SW480 (cell line): ENCODE results near the gene TSHB.
"Not testable (repeated sequence)": the region's sequence is repeated elsewhere in the genome, so short reads cannot be mapped to it uniquely, and the experiment has no call there.

Source experiments
- DNase-seq: peaks from one replicate; pipeline ENCODE4 v3.0.0-alpha.2; 2016; ENCODE audit warnings: low spot score

The TSHB gene

DNA sequence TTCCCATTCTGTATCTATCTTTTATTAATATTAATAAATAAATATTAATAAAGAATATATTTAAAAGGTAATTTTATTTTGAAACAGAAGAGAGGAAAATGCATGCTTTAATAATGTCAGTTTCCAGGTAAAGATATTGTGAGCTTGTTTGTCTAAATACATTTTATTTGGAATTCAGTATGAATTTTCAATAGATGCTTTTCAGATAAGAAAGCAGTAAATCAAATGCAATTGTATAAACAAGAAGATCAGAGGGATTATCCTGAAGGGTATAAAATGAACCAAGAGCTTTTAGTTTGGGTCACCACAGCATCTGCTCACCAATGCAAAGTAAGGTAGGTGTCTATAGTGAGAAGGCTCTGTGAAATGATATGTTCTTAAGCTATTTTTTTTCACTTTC is at the start of gene TSHB:
Gene TSHB, plus strand, starts transcription at position 301 of the 400 bp plus-strand sequence. CDS start 3,537 bp downstream, outside the sequence.
- no peak for DNase-seq

GRCh38 chr1:114982251-114982650 is 47.4 kb upstream of the TSHB start:
- no peak for DNase-seq

DNA sequence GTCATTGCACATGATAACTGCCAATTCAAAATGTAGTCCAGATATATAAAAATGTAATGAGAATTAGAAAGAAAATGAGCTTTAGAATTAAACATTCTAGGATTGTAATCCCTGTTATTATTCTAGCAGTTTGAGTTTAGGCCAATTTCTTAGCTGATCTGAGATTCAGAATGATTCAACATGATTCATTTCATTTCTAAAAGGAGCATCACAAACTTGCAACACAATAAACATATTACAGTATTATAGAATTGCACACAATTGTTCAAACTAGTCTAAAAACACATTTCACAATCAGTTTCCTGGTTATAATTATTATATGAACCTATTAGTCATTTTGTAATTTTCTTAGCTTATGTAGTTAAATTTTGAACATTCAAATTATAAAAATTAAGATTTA is 43.3 kb upstream of the TSHB start:
- no peak for DNase-seq

- DNase-seq, result no peak
These were observed 41.5 kb upstream of the TSHB start for GRCh38 chr1:114988095-114988494.

GRCh38 chr1:114997510-114998289 is 31.9 kb upstream of the TSHB start:
- no peak for DNase-seq

DNA sequence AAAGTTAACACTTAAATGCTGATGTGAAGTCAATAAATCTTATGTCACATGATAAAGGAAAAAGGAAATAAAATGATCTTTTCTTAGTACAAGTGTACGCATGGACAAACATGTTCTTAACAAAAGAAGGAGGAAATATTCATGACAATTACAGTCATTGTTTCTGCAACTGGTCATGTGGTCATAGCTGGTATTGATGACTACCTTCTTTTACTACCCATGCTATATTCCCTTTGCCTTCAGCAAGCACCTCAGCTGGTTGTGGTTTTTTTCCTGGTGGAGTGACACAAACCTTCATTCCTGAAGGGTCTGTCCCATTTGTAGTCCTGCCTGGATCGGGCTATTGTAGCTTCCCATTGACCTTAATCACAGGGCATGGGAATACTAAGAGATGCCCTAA is 23.4 kb upstream of the TSHB start:
- DNase-seq, result no peak

- DNase-seq, result no peak
These were observed 17.6 kb upstream of the TSHB start for GRCh38 chr1:115012006-115012405.

DNA sequence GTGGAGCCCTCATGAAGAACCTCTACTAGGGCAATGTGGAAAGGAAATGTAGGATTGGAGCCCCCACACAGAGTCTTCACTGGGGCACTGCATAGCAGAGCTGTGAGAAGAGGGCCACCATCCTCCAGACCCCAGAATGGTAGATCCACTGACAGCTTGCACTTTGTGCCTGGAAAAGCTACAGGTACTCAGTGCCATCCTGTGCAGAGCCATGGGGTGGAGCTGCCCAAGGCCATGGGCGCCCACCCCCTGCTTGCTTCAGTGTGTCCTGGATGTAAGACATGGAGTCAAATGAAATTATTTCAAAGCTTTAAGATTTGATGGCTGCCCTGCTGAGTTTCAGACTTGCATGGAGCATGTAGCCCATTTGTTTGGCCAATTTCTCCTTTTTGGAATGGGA is 17.2 kb upstream of the TSHB start:
- DNase-seq, result no peak

DNA sequence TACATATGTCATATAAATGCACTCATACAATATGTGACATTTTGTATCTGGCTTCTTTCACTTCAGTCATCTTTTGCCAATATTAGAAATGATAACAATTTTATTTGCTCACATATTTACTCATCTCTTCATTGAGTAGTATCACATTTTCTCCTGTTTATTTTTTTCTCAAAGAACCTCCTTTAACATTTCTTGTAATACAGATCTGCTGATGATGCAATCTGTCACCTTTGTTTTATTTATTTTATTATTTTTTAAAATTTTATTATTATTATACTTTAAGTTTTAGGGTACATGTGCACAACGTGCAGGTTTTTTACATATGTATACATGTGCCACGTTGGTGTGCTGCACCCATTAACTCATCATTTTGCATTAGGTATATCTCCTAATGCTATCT is 15.8 kb upstream of the TSHB start:
- DNase-seq, result no peak

DNA sequence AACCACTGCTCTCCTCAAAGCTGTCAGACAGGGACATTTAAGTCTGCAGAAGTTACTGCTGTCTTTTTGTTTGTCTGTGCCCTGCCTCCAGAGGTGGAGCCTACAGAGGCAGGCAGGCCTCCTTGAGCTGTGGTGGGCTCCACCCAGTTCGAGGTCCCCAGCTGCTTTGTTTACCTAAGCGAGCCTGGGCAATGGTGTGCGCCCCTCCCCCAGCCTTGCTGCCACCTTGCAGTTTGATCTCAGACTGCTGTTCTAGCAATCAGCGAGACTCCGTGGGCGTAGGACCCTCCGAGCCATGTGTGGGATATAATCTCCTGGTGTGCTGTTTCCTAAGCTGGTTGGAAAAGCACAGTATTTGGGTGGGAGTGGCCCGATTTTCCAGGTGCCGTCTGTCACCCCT is 10.1 kb upstream of the TSHB start:
- not testable (repeated sequence) for DNase-seq

GRCh38 chr1:115021145-115021544 is 8.5 kb upstream of the TSHB start:
- no peak for DNase-seq

DNA sequence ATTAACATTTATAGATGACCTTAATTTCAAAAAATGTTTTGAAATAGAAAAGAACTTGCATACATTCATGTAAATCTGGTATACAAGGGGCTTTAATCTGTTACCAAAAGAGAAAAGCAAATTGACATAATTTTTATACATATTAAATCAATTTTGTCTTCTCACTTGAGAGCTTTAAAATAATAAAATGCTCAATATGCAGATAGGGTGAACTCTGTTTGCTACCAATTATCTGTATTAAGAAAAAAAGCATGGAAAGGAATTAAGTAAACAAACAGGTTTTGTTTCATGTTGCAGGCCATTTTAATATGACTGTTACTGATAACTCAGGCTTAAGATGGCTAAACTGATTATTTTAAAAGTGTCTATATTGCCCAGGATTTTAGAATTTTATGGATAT is 6.0 kb upstream of the TSHB start:
- no peak for DNase-seq

GRCh38 chr1:115031595-115031994 is 2.0 kb downstream of the TSHB start:
- DNase-seq, result no peak

- DNase-seq, result no peak
These were observed 6.0 kb downstream of the TSHB start for GRCh38 chr1:115035652-115036051.

DNA sequence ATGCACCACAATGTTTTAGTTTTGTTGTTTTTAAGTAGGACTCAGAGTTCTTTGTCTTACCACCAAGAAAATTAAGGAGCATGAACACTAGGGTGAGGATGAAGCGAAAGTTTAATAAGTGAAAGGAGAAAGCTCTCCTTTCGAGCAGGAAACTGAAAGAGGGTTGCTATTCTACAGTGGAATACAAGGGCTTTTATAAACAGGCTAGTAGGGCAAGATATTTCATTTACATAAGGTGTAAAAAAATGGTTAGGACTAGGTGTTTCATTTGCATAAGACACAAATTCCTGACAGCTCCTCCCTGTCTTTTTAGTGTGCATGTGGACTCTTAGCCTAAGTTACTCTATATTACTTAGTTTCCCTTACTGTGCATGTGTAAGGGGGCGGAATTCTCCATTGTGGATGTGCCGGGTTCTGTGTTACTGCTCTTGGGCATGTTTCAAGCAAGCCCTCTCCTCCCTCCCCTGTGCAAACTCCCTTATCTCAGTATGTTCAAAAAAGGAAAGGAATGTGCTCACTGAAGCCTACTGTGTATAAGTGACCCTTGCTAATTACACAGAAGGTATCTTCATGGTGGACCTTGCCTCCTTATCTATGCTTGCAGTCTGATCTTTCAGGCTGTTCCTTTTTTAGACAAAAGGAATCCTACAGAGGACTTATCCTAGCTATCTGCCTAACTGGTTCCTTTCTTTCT is 7.3 kb downstream of the TSHB start:
- no peak for DNase-seq

DNA sequence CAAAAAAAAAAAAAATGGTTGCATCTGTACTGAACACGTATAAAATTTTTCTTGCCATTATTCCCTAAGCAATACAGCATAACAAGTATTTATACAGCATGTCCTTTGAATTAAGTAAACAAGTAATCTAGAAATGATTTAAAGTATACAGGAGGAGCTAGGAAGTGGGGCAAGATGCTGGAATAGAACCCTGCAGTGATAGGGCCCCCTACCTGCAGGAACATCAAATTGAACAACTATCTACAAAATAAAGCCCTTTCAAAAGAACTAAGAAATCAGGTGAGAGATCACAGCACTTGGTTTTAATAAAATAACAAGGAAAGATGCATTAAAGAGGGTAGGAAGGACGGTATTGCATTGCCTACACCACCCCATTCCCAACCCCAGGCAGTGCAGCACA is 10.9 kb downstream of the TSHB start:
- no peak for DNase-seq

- DNase-seq, result peak; percentile 23
These were observed 12.0 kb downstream of the TSHB start for GRCh38 chr1:115041654-115042053.

- DNase-seq, result no peak
These were observed 17.1 kb downstream of the TSHB start for GRCh38 chr1:115046751-115047150.

- no peak for DNase-seq
These were observed 22.2 kb downstream of the TSHB start for GRCh38 chr1:115051850-115052249.

GRCh38 chr1:115052454-115053083 is 22.9 kb downstream of the TSHB start:
- DNase-seq, result peak; percentile 77

DNA sequence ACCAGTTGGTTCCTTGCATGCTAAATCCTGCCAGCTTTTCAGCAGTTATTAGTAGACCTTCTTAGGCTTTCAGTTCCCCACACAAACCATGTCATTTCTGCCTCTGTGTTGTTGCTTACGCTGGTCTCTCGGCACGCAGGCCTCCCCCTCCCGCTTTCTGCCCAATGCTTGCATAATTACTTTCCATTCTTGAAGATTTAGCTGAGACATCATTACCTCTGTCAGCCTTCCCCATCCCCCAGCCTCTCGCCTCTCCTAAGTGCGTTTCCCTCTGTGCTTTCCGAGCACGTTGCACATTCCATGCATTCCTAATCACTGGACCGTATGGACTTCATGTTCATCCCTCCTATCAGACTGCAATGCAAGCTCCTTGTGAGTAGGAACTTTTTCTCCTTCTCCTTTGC is 26.8 kb downstream of the TSHB start:
- DNase-seq, result no peak

DNA sequence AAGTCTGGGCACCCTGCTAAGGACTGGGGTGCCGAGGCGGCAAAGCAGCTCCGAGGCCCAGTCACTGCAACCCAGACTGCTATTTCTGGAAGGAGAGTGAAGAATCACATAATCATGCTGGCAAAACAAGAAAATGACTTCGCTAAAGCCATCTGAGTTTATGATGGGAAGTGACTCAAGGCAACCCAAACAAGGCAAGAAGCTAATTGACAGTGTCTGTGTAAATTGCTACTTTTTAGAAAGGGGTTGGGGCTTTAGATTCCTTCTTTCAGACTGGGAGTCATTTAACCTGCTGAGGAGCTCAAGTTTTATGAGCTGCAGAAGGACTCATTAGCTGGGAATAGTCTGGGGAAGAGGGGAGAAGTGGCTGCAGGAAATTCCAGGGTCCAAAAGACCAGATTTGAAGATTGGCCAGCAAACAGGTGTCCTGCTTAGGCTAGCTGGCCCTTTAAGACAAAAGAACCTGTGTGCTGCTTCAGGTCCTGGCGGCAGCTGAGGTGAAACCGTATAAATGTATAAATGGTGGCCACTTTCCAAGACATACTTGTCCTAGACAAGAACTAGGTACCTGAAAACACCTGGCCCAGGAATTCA is 28.1 kb downstream of the TSHB start:
- DNase-seq, result no peak

- DNase-seq, result no peak
These were observed 29.7 kb downstream of the TSHB start for GRCh38 chr1:115059316-115059715.
